Caco-2 (cell line): ENCODE measurements around the gene MIR17HG. TPM values are rescaled to one million over a fixed set of nuclear protein-coding genes. Genes with fewer than 3 reads are reported as not detected.

Source experiments
- BruUV-seq: library from RNA; stranded (reverse); fragments of 400-500 nt; replicated peaks from 2 replicates; lab custom pipeline; 2021; lab: Mats Ljungman, UMichigan
- CTCF ChIA-PET: fragments of 300-600 bp; sonication (Branson Sonifier 250); formaldehyde crosslinking; loops from one replicate; lab custom pipeline; 2022; ENCODE audit warnings: antibody characterized with exemption; lab: Charles Lee
- POLR2A ChIA-PET: fragments of 300-600 bp; sonication (Branson Sonifier 250); formaldehyde crosslinking; loops from one replicate; lab custom pipeline; 2022; ENCODE audit warnings: antibody characterized with exemption; lab: Charles Lee
- DNase-seq, 2 experiments: peaks; one replicate each; pipeline versions ENCODE4 v3.0.0 to v3.0.0-alpha.2; 2020 to 2022
- H3K27me3 ChIP-seq: replicated peaks from 2 replicates; pipeline ENCODE4 v1.6.0; 2011; ENCODE audit warnings: low read length; ENCODE audit not compliant: control insufficient read depth, insufficient read depth
- H3K36me3 ChIP-seq: 2 replicates; pipeline ENCODE4 v1.5.1; 2011; ENCODE audit warnings: low read length; ENCODE audit not compliant: control insufficient read depth, insufficient read depth
- H3K4me1 ChIP-seq: fragments of 250-450 bp; sonication (Bioruptor Pico); 2 replicates; pipeline ENCODE4 v1.5.1; 2020; ENCODE audit warnings: mild to moderate bottlenecking
- H3K4me3 ChIP-seq: 2 replicates; pipeline ENCODE4 v1.5.1; 2011; ENCODE audit warnings: low read depth, mild to moderate bottlenecking, control low read depth, low read length
- H3K9me3 ChIP-seq: fragments of 250-450 bp; sonication (Bioruptor Pico); 2 replicates; pipeline ENCODE4 v1.5.1; 2020; ENCODE audit warnings: mild to moderate bottlenecking, moderate library complexity
- H3K27ac Mint-ChIP-seq: one replicate; pipeline ENCODE4 v1.8.0; 2022; ENCODE audit warnings: mixed read lengths; ENCODE audit not compliant: unreplicated experiment
- H3K27me3 Mint-ChIP-seq: one replicate; pipeline ENCODE4 v1.8.0; 2022; ENCODE audit warnings: mixed read lengths; ENCODE audit not compliant: insufficient read depth, unreplicated experiment
- H3K36me3 Mint-ChIP-seq: one replicate; pipeline ENCODE4 v1.8.0; 2022; ENCODE audit warnings: mild to moderate bottlenecking, mixed read lengths; ENCODE audit not compliant: insufficient read depth, unreplicated experiment
- H3K4me1 Mint-ChIP-seq: one replicate; pipeline ENCODE4 v1.8.0; 2022; ENCODE audit warnings: low read depth, mixed read lengths; ENCODE audit not compliant: unreplicated experiment
- H3K4me3 Mint-ChIP-seq: one replicate; pipeline ENCODE4 v1.8.0; 2022; ENCODE audit warnings: mild to moderate bottlenecking, moderate library complexity, mixed read lengths; ENCODE audit not compliant: unreplicated experiment
- H3K9me3 Mint-ChIP-seq: one replicate; pipeline ENCODE4 v1.8.0; 2022; ENCODE audit warnings: mixed read lengths; ENCODE audit not compliant: unreplicated experiment
- CTCF ChIP-seq, 2 experiments: fragments of 200-600 bp in 1 of 2; IDR thresholded peaks; 1 replicate in 1 of 2; 2 replicates in 1 of 2; pipeline versions ENCODE4 v1.5.1 to v1.8.0; 2011 to 2022; ENCODE audit warnings: antibody characterized with exemption in 1 of 2, control low read depth in 1 of 2, inconsistent platforms in 1 of 2, low read depth in 1 of 2, low read length in 1 of 2, mild to moderate bottlenecking in 1 of 2, moderate library complexity in 1 of 2; ENCODE audit not compliant: insufficient read depth in 1 of 2, severe bottlenecking in 1 of 2, unreplicated experiment in 1 of 2
- intact Hi-C: fragments of 100-400 bp; cut with micrococcal nuclease; formaldehyde crosslinking; loops from one replicate; pipeline ENCODE4 v1.10.0; 2022; ENCODE audit not compliant: unreplicated experiment
- total RNA-seq: library from RNA; stranded (reverse); gene quantifications from 2 replicates; pipeline ENCODE4 v1.2.3, GENCODE V29; 2022

MIR17HG gene
- total RNA-seq, 1 experiment from 2014 or later, result 16.6 TPM

- Mint-ChIP-seq H3K27me3 (peaks cover 32% of the 10 kb centered on the region), H3K9me3 (no peaks in the 10 kb centered on the region), H3K4me1 (no peaks in the 10 kb centered on the region), H3K4me3 (no peak overlapping the region), H3K36me3 (no peaks in the 10 kb centered on the region), H3K27ac (no peak overlapping the region)
- no peaks in the 10 kb centered on the region for H3K4me1 ChIP-seq
- TF ChIP-seq CTCF (IDR thresholded peaks at IDR 0.05; ENCODE audit: insufficient read depth in 1 of 2, low read depth in 1 of 2, low read length in 1 of 2, severe bottlenecking in 1 of 2, unreplicated experiment in 1 of 2), result no peak
- intact Hi-C loops, result no loop called here
- CTCF ChIA-PET, result no interaction called here
- no TSS peak for BruUV-seq
- DNase-seq, result no peak
- POLR2A ChIA-PET, result no interaction called here
- no peaks in the 10 kb centered on the region for H3K27me3 ChIP-seq
- no peak overlapping the region for H3K4me3 ChIP-seq
- H3K9me3 ChIP-seq, result no peaks in the 10 kb centered on the region
- no peaks in the 10 kb centered on the region for H3K36me3 ChIP-seq
Measured at GRCh38 chr13:91329733-91330132, 17.8 kb upstream of the MIR17HG start.

- Mint-ChIP-seq H3K27me3 (peaks cover 31% of the 10 kb centered on the region), H3K27ac (no peak overlapping the region), H3K4me1 (no peaks in the 10 kb centered on the region), H3K9me3 (no peaks in the 10 kb centered on the region), H3K36me3 (no peaks in the 10 kb centered on the region), H3K4me3 (no peak overlapping the region)
- Histone ChIP-seq H3K4me1 (no peaks in the 10 kb centered on the region), H3K27me3 (no peaks in the 10 kb centered on the region), H3K36me3 (no peaks in the 10 kb centered on the region), H3K9me3 (no peaks in the 10 kb centered on the region), H3K4me3 (no peak overlapping the region)
- no peak for TF ChIP-seq CTCF (IDR thresholded peaks at IDR 0.05; ENCODE audit: insufficient read depth in 1 of 2, low read depth in 1 of 2, low read length in 1 of 2, severe bottlenecking in 1 of 2, unreplicated experiment in 1 of 2)
- DNase-seq, result no peak
- intact Hi-C loops, result no loop called here
- no TSS peak for BruUV-seq
- ChIA-PET CTCF (no interaction called here), POLR2A (no interaction called here)
Measured at GRCh38 chr13:91331047-91331915, 16.2 kb upstream of the MIR17HG start.

GRCh38 chr13:91346062-91346461, 1.4 kb upstream of the MIR17HG start:
- ChIA-PET POLR2A (no interaction called here), CTCF (no interaction called here)
- Histone ChIP-seq H3K36me3 (peaks cover 2% of the 10 kb centered on the region), H3K4me1 (peaks cover 15% of the 10 kb centered on the region), H3K27me3 (no peaks in the 10 kb centered on the region), H3K4me3 (no peak overlapping the region), H3K9me3 (no peaks in the 10 kb centered on the region)
- H3K4me1 Mint-ChIP-seq, result no peaks in the 10 kb centered on the region
- H3K27me3 Mint-ChIP-seq, result peaks cover 8% of the 10 kb centered on the region
- peaks cover 34% of the 10 kb centered on the region for H3K36me3 Mint-ChIP-seq
- H3K9me3 Mint-ChIP-seq, result no peaks in the 10 kb centered on the region
- no TSS peak for BruUV-seq
- H3K27ac Mint-ChIP-seq, result no peak overlapping the region
- DNase-seq, result no peak
- intact Hi-C loops, result loop anchor here (2.0 to 5.0 kb wide), 2 partner anchors 164 to 191 kb away; no protein-coding TSS in a partner anchor
- no peak overlapping the region for H3K4me3 Mint-ChIP-seq
- no peak for TF ChIP-seq CTCF (IDR thresholded peaks at IDR 0.05; ENCODE audit: insufficient read depth in 1 of 2, low read depth in 1 of 2, low read length in 1 of 2, severe bottlenecking in 1 of 2, unreplicated experiment in 1 of 2)
